ENCODE measurements around the gene RTEL1. TPM values are rescaled to one million over a fixed set of nuclear protein-coding genes. Genes with fewer than 3 reads are reported as not detected.
A peak's percentile ranks its signal among the peaks of the same experiment; 100 is the strongest.
"Not testable (repeated sequence)": the region's sequence is repeated elsewhere in the genome, so short reads cannot be mapped to it uniquely, and the experiment has no call there.

Gene RTEL1
- total RNA-seq, 1 donor from 2014 or later, result 20.2 TPM

GRCh38 chr20:63648190-63648589 lies 9.9 kb upstream of the RTEL1 start:
- peaks cover 8% of the 10 kb centered on the region for H3K27me3 Mint-ChIP-seq (ENCODE audit: unreplicated experiment)
- H3K9me3 Mint-ChIP-seq (ENCODE audit: unreplicated experiment), result no peaks in the 10 kb centered on the region
- peaks cover 4% of the 10 kb centered on the region for H3K36me3 Mint-ChIP-seq (ENCODE audit: low read depth, unreplicated experiment)
- TF ChIP-seq, protein P1, sequence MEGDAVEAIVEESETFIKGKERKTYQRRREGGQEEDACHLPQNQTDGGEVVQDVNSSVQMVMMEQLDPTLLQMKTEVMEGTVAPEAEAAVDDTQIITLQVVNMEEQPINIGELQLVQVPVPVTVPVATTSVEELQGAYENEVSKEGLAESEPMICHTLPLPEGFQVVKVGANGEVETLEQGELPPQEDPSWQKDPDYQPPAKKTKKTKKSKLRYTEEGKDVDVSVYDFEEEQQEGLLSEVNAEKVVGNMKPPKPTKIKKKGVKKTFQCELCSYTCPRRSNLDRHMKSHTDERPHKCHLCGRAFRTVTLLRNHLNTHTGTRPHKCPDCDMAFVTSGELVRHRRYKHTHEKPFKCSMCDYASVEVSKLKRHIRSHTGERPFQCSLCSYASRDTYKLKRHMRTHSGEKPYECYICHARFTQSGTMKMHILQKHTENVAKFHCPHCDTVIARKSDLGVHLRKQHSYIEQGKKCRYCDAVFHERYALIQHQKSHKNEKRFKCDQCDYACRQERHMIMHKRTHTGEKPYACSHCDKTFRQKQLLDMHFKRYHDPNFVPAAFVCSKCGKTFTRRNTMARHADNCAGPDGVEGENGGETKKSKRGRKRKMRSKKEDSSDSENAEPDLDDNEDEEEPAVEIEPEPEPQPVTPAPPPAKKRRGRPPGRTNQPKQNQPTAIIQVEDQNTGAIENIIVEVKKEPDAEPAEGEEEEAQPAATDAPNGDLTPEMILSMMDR (IDR thresholded peaks at IDR 0.05; ENCODE audit: unreplicated experiment), result no peak
- H3K27ac Mint-ChIP-seq (ENCODE audit: unreplicated experiment), result no peak overlapping the region
- no peak overlapping the region for H3K4me3 Mint-ChIP-seq (ENCODE audit: unreplicated experiment)
- no peak for DNase-seq (ENCODE audit: low spot score)
- H3K4me1 Mint-ChIP-seq (ENCODE audit: unreplicated experiment), result peaks cover 6% of the 10 kb centered on the region

DNA sequence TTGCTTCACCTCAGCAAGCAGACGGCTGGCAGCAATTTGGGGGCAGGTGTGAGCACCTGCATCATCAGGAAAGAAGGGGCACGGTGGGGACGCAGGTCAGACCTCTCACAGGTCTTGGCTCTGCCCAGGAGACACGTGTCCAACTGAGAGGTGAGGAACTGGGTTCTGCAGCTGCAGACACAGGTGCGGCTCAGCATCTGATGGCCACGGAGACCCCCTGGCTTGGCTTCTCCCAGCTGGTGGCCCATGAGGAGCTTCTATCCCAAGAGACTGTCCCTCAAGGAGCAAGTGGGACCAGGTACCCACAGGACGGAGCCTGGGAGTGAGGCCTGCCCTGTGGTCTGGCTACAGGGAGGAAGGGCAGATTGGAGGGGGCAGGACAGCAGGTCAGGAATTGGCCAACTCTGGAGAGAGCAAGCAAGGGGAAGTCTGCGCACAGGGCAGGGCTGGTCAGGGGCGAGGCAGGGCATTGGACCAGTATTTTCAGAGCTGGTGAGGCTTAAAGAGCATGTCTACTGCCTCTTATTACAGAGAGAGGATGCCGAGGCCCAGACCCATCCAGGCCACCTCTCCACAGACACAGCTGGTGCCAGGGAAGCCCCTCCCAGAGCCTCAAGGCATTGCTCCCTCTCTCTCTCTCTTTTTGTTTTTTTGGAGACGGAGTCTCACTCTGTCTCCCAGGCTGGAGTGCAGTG lies 9.1 kb upstream of the RTEL1 start:
- H3K4me1 Mint-ChIP-seq (ENCODE audit: unreplicated experiment), result peaks cover 6% of the 10 kb centered on the region
- peaks cover 4% of the 10 kb centered on the region for H3K36me3 Mint-ChIP-seq (ENCODE audit: low read depth, unreplicated experiment)
- TF ChIP-seq, protein P1 (IDR thresholded peaks at IDR 0.05; ENCODE audit: unreplicated experiment), result no peak
- no peak for DNase-seq (ENCODE audit: low spot score)
- H3K27me3 Mint-ChIP-seq (ENCODE audit: unreplicated experiment), result peaks cover 7% of the 10 kb centered on the region
- no peaks in the 10 kb centered on the region for H3K9me3 Mint-ChIP-seq (ENCODE audit: unreplicated experiment)
- no peak overlapping the region for H3K27ac Mint-ChIP-seq (ENCODE audit: unreplicated experiment)
- no peak overlapping the region for H3K4me3 Mint-ChIP-seq (ENCODE audit: unreplicated experiment)

GRCh38 chr20:63650486-63650885 lies 7.6 kb upstream of the RTEL1 start:
- not testable (repeated sequence) for H3K9me3 Mint-ChIP-seq (ENCODE audit: unreplicated experiment); H3K27me3 Mint-ChIP-seq (ENCODE audit: unreplicated experiment); H3K4me1 Mint-ChIP-seq (ENCODE audit: unreplicated experiment); DNase-seq (ENCODE audit: low spot score); H3K36me3 Mint-ChIP-seq (ENCODE audit: low read depth, unreplicated experiment); H3K27ac Mint-ChIP-seq (ENCODE audit: unreplicated experiment); H3K4me3 Mint-ChIP-seq (ENCODE audit: unreplicated experiment)

GRCh38 chr20:63651942-63652191 lies 6.2 kb upstream of the RTEL1 start:
- no peaks in the 10 kb centered on the region for H3K36me3 Mint-ChIP-seq (ENCODE audit: low read depth, unreplicated experiment)
- DNase-seq (ENCODE audit: low spot score), result no peak
- TF ChIP-seq, protein P1 (IDR thresholded peaks at IDR 0.05; ENCODE audit: unreplicated experiment), result no peak
- H3K27me3 Mint-ChIP-seq (ENCODE audit: unreplicated experiment), result peaks cover 8% of the 10 kb centered on the region
- H3K27ac Mint-ChIP-seq (ENCODE audit: unreplicated experiment), result no peak overlapping the region
- peak overlapping the region; percentile 79 for H3K4me3 Mint-ChIP-seq (ENCODE audit: unreplicated experiment)
- H3K9me3 Mint-ChIP-seq (ENCODE audit: unreplicated experiment), result no peaks in the 10 kb centered on the region
- H3K4me1 Mint-ChIP-seq (ENCODE audit: unreplicated experiment), result peaks cover 3% of the 10 kb centered on the region

DNA sequence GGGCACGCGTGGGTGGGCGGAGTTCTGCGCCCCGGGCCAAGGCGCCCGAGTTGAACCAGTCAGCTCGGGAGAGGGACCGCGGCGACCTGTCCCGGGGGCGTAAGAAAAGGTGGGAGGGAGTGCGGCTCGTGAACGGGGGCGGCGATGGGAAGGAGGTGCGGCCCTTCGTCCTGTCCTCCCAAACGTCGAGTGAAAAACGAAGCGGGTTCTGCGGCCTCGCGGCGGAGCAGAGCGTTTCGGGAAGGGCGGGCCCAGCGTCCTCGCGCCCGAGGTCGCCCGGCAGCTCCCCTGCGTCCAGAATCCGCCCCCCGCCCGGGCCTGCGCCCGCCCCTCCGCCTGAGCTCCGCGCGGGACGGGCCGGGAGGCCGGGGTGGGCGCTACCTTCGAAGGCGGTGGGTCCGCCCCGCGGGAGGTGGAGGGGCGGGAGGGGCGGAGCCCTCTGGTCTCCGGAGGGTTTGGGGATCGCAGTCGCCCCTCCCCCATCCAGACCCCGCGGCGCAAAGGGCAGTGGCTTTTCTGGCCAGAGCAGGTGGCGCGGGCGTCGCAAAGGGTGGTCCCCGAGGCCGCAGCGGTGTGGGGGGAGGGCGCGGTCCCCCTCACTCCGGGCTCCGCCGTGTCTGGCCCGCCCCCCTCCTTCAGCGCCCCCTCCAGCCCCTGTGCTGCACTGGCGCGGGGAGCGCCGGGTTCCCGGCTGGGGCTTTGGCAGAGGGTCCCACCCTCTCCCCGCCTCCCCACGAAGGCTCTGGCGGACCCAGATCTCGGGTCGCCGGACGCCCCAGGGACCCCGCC lies 5.7 kb upstream of the RTEL1 start:
- peaks cover 3% of the 10 kb centered on the region for H3K4me1 Mint-ChIP-seq (ENCODE audit: unreplicated experiment)
- peaks cover 9% of the 10 kb centered on the region for H3K27me3 Mint-ChIP-seq (ENCODE audit: unreplicated experiment)
- no peaks in the 10 kb centered on the region for H3K9me3 Mint-ChIP-seq (ENCODE audit: unreplicated experiment)
- no peak overlapping the region for H3K4me3 Mint-ChIP-seq (ENCODE audit: unreplicated experiment)
- no peaks in the 10 kb centered on the region for H3K36me3 Mint-ChIP-seq (ENCODE audit: low read depth, unreplicated experiment)
- no peak overlapping the region for H3K27ac Mint-ChIP-seq (ENCODE audit: unreplicated experiment)
- TF ChIP-seq, protein P1 (IDR thresholded peaks at IDR 0.05; ENCODE audit: unreplicated experiment), result no peak
- DNase-seq (ENCODE audit: low spot score), result no peak

All from endothelial cell (in vitro differentiated cells).